Left lung (tissue), 10 donors: Measurements from ENCODE around the gene KDM2A. TPM values are rescaled to one million over a fixed set of nuclear protein-coding genes. Genes with fewer than 3 reads are reported as not detected.

Experiments
- ATAC-seq: fragments of 200-7000 bp; cut with Tn5 transposase; one replicate; pipeline ENCODE4 v1.9.1; 2020; ENCODE audit warnings: moderate library complexity
- DNase-seq, 4 donors: peaks; one replicate each; pipeline ENCODE4 v3.0.0-alpha.2; 2013 to 2020
- H3K27ac ChIP-seq, 2 donors: fragments of 200-600 bp; sonication (generic) in 1 of 2; one replicate each; pipeline versions ENCODE4 v1.5.0 to v1.8.0; 2020 to 2021
- H3K27me3 ChIP-seq, 2 donors: fragments of 200-600 bp; sonication (generic) in 1 of 2; one replicate each; pipeline versions ENCODE4 v1.5.0 to v1.8.0; 2020 to 2021
- H3K36me3 ChIP-seq, 2 donors: fragments of 200-600 bp; sonication (generic) in 1 of 2; one replicate each; pipeline versions ENCODE4 v1.5.0 to v1.8.0; 2020 to 2021
- H3K4me1 ChIP-seq, 2 donors: fragments of 200-600 bp; one replicate each; pipeline ENCODE4 v1.8.0; 2021
- H3K4me3 ChIP-seq, 2 donors: fragments of 200-600 bp; sonication (generic) in 1 of 2; one replicate each; pipeline versions ENCODE4 v1.5.0 to v1.8.0; 2020 to 2021; ENCODE audit warnings: mild to moderate bottlenecking in 1 of 2
- H3K9me3 ChIP-seq, 2 donors: fragments of 200-600 bp; sonication (generic) in 1 of 2; one replicate each; pipeline versions ENCODE4 v1.5.0 to v1.8.0; 2020 to 2021
- intact Hi-C, 2 donors: fragments of 100-400 bp; cut with DNase I; formaldehyde crosslinking; loops; one replicate each; pipeline versions ENCODE4 v1.11.2 to v1.14.2; 2022
- polyA plus RNA-seq, 6 donors: library from polyadenylated mRNA; unstranded; fragments of 120-200 nt; gene quantifications; one replicate each; pipeline ENCODE4 v1.2.1, GENCODE V29; 2013; ENCODE audit not compliant: insufficient read length in 6 of 6
- total RNA-seq, 2 donors: library from RNA; stranded (reverse); fragmentation: NEBNext Ultra II Directional; extraction: Animal tissue kit (Norgen Biotek cat#: 25700); gene quantifications; one replicate each; pipeline ENCODE4 v1.2.1, GENCODE V29; 2021
- TF ChIP-seq, protein P1 (sequence below), 2 donors: fragments of 200-600 bp; sonication (generic) in 1 of 2; IDR thresholded peaks; one replicate each; pipeline versions ENCODE4 v1.5.0 to v1.8.0; 2021; ENCODE audit warnings: antibody characterized with exemption in 2 of 2
- donor health status: DM: no; HTN: yes; CAD: no.
- donor health status: DM: no; HTN: no; CAD: no.

KDM2A gene
- total and polyA plus RNA-seq, 8 donors, result 71.0 to 87.0 (median 80.3) TPM

DNA sequence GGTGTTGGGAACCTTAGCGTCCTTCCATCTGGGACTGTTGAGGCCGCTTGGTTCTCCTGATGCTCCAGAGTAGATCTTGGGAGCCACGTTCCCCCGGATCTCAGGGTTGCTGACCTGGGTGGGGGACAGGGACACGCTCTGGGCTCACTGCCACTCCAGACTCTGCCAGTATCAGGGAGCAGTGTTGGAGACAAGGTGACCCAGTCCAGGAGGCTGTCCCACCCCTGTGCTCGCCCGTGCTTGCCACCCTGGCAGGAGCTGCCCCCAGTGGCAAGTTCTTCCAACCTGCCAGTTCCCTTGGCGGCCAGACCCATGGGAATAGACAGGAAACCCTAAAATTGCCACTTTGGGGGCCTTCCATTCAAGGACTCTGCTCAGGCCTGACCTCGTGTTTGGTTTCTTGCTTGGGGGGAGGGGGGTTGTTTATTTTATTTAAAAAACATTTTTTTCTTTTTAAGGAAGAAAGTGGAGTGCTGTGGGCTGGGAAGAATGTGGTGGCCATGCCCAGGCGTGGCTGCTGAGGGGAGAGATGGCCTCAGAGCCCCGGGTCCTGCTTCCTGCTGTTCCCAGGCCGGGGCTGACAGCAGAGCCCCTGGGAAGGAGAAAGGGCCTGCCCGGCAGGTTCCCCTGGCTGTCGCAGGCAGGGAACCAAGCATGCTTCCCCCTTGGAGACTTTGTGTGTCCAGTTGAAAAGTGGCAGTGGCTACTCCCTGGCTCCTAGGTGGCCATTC lies 154.4 kb downstream of the KDM2A start:
- TF ChIP-seq, protein P1, sequence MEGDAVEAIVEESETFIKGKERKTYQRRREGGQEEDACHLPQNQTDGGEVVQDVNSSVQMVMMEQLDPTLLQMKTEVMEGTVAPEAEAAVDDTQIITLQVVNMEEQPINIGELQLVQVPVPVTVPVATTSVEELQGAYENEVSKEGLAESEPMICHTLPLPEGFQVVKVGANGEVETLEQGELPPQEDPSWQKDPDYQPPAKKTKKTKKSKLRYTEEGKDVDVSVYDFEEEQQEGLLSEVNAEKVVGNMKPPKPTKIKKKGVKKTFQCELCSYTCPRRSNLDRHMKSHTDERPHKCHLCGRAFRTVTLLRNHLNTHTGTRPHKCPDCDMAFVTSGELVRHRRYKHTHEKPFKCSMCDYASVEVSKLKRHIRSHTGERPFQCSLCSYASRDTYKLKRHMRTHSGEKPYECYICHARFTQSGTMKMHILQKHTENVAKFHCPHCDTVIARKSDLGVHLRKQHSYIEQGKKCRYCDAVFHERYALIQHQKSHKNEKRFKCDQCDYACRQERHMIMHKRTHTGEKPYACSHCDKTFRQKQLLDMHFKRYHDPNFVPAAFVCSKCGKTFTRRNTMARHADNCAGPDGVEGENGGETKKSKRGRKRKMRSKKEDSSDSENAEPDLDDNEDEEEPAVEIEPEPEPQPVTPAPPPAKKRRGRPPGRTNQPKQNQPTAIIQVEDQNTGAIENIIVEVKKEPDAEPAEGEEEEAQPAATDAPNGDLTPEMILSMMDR (IDR thresholded peaks at IDR 0.05), result no peak
- peak in 2 of 4 donors; percentile 32 to 82 for DNase-seq
- Histone ChIP-seq H3K4me3 (no peak overlapping the region), H3K36me3 (peaks cover 0 to 33% of the 10 kb centered on the region in 2 donors), H3K4me1 (peaks cover 83 to 100% of the 10 kb centered on the region in 2 donors), H3K27me3 (no peaks in the 10 kb centered on the region), H3K27ac (peak overlapping the region; percentile 66 to 100), H3K9me3 (no peaks in the 10 kb centered on the region)
- no peak for ATAC-seq
- intact Hi-C loops, result no loop called here

DNA sequence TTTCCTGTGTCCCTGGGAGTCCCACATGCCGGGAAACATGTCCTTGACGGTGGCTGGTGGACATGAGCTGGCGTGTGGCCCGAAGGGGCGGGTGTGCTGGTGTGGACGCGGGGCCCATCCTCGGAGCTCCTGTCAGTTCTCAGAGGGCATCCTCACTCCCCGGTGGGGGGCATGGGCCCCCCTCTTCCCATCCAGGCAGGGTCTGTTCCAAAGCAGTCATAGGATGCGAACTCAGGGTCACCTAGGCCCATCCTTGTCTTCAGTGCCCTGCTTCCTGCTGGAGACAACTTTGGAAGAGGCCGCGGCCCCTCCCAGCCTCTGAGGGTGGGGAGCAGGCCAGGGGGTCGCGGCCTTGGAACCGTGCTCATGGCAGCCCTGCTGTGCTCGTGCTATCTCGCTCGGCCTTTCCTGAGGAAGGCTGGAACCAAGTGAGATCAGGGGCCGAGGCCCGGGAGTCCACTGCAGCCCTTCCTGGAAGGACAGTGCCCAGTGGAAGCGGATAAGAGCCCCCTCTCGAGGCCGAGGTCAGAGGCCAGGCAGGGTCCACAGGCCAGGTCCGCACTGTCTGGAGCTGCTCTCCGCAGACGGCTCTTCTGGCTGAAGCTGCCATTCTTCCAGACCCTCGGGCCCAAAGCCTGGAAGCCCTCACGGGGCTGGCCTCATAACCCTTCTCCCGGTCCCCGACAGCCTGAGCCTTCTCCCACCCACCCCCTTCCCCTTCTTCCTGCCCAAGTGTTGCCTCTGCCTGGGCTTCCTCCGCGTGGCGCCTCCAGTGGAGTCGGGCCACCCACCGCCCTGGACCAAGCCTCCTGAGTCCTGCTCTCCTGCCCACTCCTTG lies 155.9 kb downstream of the KDM2A start:
- H3K9me3 ChIP-seq, result no peaks in the 10 kb centered on the region
- peak overlapping the region in 1 of 2 donors; percentile 3 for H3K4me3 ChIP-seq
- TF ChIP-seq, protein P1 (IDR thresholded peaks at IDR 0.05), result no peak
- H3K4me1 ChIP-seq, result peaks cover 69 to 100% of the 10 kb centered on the region in 2 donors
- peaks cover 0 to 38% of the 10 kb centered on the region in 2 donors for H3K36me3 ChIP-seq
- no peaks in the 10 kb centered on the region for H3K27me3 ChIP-seq
- intact Hi-C loops, result no loop called here
- no peak for ATAC-seq
- peak overlapping the region; percentile 95 to 100 for H3K27ac ChIP-seq
- DNase-seq, result peak in 2 of 4 donors; percentile 37 to 82

DNA sequence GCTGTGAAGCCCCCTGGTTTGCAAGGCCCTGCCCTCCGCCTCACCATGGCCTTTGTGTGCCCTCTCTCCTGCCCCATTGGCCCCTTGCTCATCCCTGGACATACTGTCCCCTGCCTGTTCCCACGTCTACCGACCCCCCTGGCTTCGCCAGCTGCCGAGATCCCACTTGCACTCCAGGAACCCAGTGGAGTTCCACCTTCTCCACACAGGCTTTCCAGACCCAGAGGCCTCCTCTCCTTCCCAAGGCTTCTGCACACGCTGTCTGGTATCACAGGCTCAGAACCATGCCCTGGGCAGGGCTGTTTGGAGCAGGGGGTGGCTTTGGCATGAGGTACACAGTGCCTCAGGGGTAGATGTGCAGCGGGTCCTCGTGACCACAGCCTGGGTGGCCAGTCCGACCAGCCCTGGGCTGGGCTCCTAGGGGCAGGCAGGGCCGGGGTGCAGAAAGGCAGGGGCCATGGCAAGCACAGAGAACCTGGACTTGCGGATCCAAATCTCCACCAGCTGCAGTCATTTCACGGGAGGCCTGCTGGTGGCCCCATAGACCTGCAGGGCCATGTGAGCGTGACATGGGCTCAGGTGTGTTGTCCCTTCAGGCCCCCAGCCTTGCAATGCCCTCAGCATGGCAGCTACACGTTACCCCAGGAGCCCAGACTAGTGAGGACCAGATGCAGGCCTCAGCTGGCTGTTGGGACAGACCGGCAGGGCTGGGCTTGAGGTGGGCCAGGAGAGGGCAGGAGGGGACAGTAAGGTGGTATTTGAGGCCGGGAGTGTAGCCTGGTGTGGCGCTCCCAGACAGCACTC lies 156.7 kb downstream of the KDM2A start:
- peaks cover 0 to 46% of the 10 kb centered on the region in 2 donors for H3K36me3 ChIP-seq

DNA sequence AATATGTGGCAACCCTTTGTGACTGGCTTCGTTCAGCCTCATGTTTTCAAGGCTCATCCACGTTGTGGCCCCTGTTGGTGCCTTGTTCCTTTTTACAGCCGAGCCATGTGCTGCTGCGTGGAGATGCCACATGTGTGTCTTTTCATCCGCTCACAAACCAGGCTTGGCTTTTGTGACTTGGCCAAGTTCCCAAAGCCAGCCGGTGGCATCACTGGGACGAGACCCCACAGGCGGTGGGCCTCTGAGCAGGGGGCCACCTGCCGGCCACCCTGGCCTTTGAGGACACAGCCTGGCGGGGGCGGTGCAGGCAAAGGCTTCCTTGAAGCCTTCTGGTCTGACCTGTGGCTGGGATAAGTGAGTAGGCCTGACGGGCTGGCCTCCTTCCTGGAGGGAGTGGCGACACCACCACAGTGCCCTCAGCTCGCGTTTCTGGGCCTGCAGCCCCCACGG lies 157.7 kb downstream of the KDM2A start:
- H3K4me1 ChIP-seq, result peaks cover 51 to 100% of the 10 kb centered on the region in 2 donors
- peaks cover 0 to 55% of the 10 kb centered on the region in 2 donors for H3K36me3 ChIP-seq
- no peaks in the 10 kb centered on the region for H3K27me3 ChIP-seq
- no peaks in the 10 kb centered on the region for H3K9me3 ChIP-seq
- peak overlapping the region; percentile 95 to 100 for H3K27ac ChIP-seq
- H3K4me3 ChIP-seq, result peak overlapping the region in 1 of 2 donors; percentile 30
- DNase-seq, result peak in 2 of 4 donors; percentile 69 to 87
- intact Hi-C loops, result no loop called here
- TF ChIP-seq, protein P1 (IDR thresholded peaks at IDR 0.05), result no peak
- ATAC-seq, result peak; percentile 60

More for the DNA sequence above, 156.7 kb downstream of the KDM2A start:
- H3K27ac ChIP-seq, result peak overlapping the region; percentile 95 to 100
- DNase-seq (peak in 2 of 4 donors; percentile 30 to 61), ATAC-seq (no peak)
- no peak overlapping the region for H3K4me3 ChIP-seq
- TF ChIP-seq, protein P1 (IDR thresholded peaks at IDR 0.05), result no peak
- no peaks in the 10 kb centered on the region for H3K9me3 ChIP-seq
- peaks cover 61 to 100% of the 10 kb centered on the region in 2 donors for H3K4me1 ChIP-seq
- no peaks in the 10 kb centered on the region for H3K27me3 ChIP-seq
- intact Hi-C loops, result no loop called here
